ENCODE data around the gene SKP1.

GRCh38 chr5:134135091-134135655, 41.6 kb downstream of the SKP1 start:
- TF ChIP-seq TAF1 (conservative IDR thresholded peaks at IDR 0.05) (no peak), CTCF (IDR thresholded peaks at IDR 0.05; ENCODE audit: low read depth, low read length, missing input control) (no peak), YY1 (IDR thresholded peaks at IDR 0.05) (no peak), ATF3 (IDR thresholded peaks at IDR 0.05) (no peak)
- TF ChIP-seq, protein P1, sequence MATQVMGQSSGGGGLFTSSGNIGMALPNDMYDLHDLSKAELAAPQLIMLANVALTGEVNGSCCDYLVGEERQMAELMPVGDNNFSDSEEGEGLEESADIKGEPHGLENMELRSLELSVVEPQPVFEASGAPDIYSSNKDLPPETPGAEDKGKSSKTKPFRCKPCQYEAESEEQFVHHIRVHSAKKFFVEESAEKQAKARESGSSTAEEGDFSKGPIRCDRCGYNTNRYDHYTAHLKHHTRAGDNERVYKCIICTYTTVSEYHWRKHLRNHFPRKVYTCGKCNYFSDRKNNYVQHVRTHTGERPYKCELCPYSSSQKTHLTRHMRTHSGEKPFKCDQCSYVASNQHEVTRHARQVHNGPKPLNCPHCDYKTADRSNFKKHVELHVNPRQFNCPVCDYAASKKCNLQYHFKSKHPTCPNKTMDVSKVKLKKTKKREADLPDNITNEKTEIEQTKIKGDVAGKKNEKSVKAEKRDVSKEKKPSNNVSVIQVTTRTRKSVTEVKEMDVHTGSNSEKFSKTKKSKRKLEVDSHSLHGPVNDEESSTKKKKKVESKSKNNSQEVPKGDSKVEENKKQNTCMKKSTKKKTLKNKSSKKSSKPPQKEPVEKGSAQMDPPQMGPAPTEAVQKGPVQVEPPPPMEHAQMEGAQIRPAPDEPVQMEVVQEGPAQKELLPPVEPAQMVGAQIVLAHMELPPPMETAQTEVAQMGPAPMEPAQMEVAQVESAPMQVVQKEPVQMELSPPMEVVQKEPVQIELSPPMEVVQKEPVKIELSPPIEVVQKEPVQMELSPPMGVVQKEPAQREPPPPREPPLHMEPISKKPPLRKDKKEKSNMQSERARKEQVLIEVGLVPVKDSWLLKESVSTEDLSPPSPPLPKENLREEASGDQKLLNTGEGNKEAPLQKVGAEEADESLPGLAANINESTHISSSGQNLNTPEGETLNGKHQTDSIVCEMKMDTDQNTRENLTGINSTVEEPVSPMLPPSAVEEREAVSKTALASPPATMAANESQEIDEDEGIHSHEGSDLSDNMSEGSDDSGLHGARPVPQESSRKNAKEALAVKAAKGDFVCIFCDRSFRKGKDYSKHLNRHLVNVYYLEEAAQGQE (IDR thresholded peaks at IDR 0.05): no peak

Data from liver (tissue), 3 donors.